IPS-18c (cell line): Measurements from ENCODE around the gene USP17L17.
"Not testable (repeated sequence)": the region's sequence is repeated elsewhere in the genome, so short reads cannot be mapped to it uniquely, and the experiment has no call there.

Experiments used
- H3K4me3 ChIP-seq: 2 replicates; pipeline ENCODE4 v1.7.0; 2013; ENCODE audit warnings: low read depth, mild to moderate bottlenecking, low read length, moderate library complexity; ENCODE audit not compliant: insufficient read depth
- H3K9me3 ChIP-seq: one replicate; pipeline ENCODE4 v1.6.1; 2013; ENCODE audit warnings: mild to moderate bottlenecking, low read length, moderate library complexity; ENCODE audit not compliant: control insufficient read depth, insufficient read depth

The USP17L17 gene

DNA sequence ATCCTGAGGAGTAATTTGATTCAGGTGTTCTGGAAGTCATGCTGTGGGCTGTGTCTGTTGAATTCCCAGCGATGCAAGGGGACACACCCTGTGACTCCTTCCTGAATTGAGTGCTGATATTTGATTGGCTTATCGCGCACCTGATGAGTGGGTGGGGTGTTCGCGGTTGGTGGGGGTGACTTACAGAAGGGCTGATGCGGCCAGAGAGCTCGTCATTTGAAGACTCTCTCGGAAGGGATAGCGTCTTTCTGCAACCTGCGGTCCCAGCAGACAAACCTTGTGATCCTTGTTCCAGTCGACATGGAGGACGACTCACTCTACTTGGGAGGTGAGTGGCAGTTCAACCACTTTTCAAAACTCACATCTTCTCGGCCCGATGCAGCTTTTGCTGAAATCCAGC, at the start of gene USP17L17:
Gene USP17L17 (plus strand): TSS at position 301 of the 400 bp plus-strand sequence. CDS start 0 bp downstream, at position 301.
- not testable (repeated sequence) for H3K4me3 ChIP-seq, H3K9me3 ChIP-seq

DNA sequence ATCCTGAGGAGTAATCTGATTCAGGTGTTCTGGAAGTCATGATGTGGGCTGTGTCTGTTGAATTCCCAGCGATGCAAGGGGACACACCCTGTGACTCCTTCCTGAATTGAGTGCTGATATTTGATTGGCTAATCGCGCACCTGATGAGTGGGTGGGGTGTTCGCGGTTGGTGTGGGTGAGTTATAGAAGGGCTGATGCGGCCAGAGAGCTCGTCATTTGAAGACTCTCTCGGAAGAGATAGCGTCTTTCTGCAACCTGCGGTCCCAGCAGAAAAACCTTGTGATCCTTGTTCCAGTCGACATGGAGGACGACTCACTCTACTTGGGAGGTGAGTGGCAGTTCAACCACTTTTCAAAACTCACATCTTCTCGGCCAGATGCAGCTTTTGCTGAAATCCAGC, 33.3 kb upstream of the USP17L17 start, which contains the start of gene USP17L10:
Gene USP17L10 (plus strand): TSS at position 301 of the 400 bp plus-strand sequence. CDS start 0 bp downstream, at position 301.
- H3K4me3 ChIP-seq, H3K9me3 ChIP-seq: not testable (repeated sequence)

GRCh38 chr4:9214701-9215100, 29.0 kb upstream of the USP17L17 start:
- not testable (repeated sequence) for H3K9me3 ChIP-seq, H3K4me3 ChIP-seq

DNA sequence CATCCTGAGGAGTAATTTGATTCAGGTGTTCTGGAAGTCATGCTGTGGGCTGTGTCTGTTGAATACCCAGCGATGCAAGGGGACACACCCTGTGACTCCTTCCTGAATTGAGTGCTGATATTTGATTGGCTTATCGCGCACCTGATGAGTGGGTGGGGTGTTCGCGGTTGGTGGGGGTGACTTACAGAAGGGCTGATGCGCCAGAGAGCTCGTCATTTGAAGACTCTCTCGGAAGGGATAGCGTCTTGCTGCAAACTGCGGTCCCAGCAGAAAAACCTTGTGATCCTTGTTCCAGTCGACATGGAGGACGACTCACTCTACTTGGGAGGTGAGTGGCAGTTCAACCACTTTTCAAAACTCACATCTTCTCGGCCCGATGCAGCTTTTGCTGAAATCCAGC, 28.6 kb upstream of the USP17L17 start, which contains the start of gene USP17L11:
Gene USP17L11 (plus strand): TSS at position 301 of the 400 bp plus-strand sequence. CDS start 0 bp downstream, at position 301.
- not testable (repeated sequence) for H3K4me3 ChIP-seq, H3K9me3 ChIP-seq

GRCh38 chr4:9219852-9220251, 23.8 kb upstream of the USP17L17 start, which contains the start of gene USP17L12:
USP17L12 (plus strand) TSS chr4:9220152; CDS start chr4:9220152, 0 bp downstream.
- H3K9me3 ChIP-seq, H3K4me3 ChIP-seq: not testable (repeated sequence)

DNA sequence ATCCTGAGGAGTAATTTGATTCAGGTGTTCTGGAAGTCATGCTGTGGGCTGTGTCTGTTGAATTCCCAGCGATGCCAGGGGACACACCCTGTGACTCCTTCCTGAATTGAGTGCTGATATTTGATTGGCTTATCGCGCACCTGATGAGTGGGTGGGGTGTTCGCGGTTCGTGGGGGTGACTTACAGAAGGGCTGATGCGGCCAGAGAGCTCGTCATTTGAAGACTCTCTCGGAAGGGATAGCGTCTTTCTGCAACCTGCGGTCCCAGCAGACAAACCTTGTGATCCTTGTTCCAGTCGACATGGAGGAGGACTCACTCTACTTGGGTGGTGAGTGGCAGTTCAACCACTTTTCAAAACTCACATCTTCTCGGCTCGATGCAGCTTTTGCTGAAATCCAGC, 19.1 kb upstream of the USP17L17 start, which contains the start of gene USP17L13:
Gene USP17L13 (plus strand): TSS at position 301 of the 400 bp plus-strand sequence. CDS start 0 bp downstream, at position 301.
- H3K4me3 ChIP-seq, H3K9me3 ChIP-seq: not testable (repeated sequence)

DNA sequence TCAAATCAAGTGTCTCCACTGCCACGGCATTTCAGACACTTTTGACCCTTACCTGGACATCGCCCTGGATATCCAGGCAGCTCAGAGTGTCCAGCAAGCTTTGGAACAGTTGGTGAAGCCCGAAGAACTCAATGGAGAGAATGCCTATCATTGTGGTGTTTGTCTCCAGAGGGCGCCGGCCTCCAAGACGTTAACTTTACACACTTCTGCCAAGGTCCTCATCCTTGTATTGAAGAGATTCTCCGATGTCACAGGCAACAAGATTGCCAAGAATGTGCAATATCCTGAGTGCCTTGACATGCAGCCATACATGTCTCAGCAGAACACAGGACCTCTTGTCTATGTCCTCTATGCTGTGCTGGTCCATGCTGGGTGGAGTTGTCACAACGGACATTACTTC, 13.4 kb upstream of the USP17L17 start:
- H3K4me3 ChIP-seq, H3K9me3 ChIP-seq: not testable (repeated sequence)

- H3K9me3 ChIP-seq, H3K4me3 ChIP-seq: not testable (repeated sequence)
Measured at GRCh38 chr4:9234085-9234484, 9.6 kb upstream of the USP17L17 start, which contains the start of gene USP17L15. USP17L15 (plus strand) TSS chr4:9234385; CDS start chr4:9234385, 0 bp downstream.

- not testable (repeated sequence) for H3K4me3 ChIP-seq, H3K9me3 ChIP-seq
Measured at GRCh38 chr4:9238461-9238860, 5.2 kb upstream of the USP17L17 start.

DNA sequence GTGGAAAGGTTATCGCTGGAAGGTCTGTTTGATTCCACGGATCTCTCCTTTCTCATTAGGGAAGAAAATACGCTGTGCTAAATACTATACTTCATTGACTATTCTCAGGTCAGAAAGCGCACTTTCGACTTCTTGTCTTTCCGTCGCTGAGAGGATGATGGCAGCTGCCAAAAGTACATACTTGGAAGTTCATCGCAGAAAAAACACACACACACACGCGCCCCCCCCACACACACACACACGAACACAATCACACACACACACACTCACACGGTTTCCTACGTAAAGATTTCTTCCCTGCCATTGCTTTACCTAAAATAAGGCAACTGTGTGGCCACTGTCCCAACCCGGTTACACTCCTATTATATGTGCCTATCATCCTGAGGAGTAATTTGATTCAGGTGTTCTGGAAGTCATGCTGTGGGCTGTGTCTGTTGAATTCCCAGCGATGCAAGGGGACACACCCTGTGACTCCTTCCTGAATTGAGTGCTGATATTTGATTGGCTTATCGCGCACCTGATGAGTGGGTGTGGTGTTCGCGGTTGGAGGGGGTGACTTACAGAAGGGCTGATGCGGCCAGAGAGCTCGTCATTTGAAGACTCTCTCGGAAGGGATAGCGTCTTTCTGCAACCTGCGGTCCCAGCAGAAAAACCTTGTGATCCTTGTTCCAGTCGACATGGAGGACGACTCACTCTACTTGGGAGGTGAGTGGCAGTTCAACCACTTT, 4.4 kb downstream of the USP17L17 start, which contains the start of gene USP17L18:
Gene USP17L18 (plus strand): TSS at position 678 of the 728 bp plus-strand sequence. CDS start 0 bp downstream, at position 678.
- not testable (repeated sequence) for H3K4me3 ChIP-seq, H3K9me3 ChIP-seq

DNA sequence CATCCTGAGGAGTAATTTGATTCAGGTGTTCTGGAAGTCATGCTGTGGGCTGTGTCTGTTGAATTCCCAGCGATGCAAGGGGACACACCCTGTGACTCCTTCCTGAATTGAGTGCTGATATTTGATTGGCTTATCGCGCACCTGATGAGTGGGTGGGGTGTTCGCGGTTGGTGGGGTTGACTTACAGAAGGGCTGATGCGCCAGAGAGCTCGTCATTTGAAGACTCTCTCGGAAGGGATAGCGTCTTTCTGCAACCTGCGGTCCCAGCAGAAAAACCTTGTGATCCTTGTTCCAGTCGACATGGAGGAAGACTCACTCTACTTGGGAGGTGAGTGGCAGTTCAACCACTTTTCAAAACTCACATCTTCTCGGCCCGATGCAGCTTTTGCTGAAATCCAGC, 9.4 kb downstream of the USP17L17 start, which contains the start of gene USP17L19:
Gene USP17L19 (plus strand): TSS at position 301 of the 400 bp plus-strand sequence. CDS start 0 bp downstream, at position 301.
- not testable (repeated sequence) for H3K4me3 ChIP-seq, H3K9me3 ChIP-seq

DNA sequence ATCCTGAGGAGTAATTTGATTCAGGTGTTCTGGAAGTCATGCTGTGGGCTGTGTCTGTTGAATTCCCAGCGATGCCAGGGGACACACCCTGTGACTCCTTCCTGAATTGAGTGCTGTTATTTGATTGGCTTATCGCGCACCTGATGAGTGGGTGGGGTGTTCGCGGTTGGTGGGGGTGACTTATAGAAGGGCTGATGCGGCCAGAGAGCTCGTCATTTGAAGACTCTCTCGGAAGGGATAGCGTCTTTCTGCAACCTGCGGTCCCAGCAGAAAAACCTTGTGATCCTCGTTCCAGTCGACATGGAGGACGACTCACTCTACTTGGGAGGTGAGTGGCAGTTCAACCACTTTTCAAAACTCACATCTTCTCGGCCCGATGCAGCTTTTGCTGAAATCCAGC, 14.1 kb downstream of the USP17L17 start, which contains the start of gene USP17L20:
Gene USP17L20 (plus strand): TSS at position 301 of the 400 bp plus-strand sequence. CDS start 0 bp downstream, at position 301.
- not testable (repeated sequence) for H3K4me3 ChIP-seq, H3K9me3 ChIP-seq

- H3K9me3 ChIP-seq, H3K4me3 ChIP-seq: not testable (repeated sequence)
Measured at GRCh38 chr4:9262572-9262971, 18.9 kb downstream of the USP17L17 start, which contains the start of gene USP17L21. USP17L21 (plus strand) TSS chr4:9262872; CDS start chr4:9262872, 0 bp downstream.

DNA sequence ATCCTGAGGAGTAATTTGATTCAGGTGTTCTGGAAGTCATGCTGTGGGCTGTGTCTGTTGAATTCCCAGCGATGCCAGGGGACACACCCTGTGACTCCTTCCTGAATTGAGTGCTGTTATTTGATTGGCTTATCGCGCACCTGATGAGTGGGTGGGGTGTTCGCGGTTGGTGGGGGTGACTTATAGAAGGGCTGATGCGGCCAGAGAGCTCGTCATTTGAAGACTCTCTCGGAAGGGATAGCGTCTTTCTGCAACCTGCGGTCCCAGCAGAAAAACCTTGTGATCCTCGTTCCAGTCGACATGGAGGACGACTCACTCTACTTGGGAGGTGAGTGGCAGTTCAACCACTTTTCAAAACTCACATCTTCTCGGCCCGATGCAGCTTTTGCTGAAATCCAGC, 23.6 kb downstream of the USP17L17 start, which contains the start of gene USP17L22:
Gene USP17L22 (plus strand): TSS at position 301 of the 400 bp plus-strand sequence. CDS start 0 bp downstream, at position 301.
- H3K9me3 ChIP-seq, H3K4me3 ChIP-seq: not testable (repeated sequence)

GRCh38 chr4:9271719-9272118, 28.0 kb downstream of the USP17L17 start:
- not testable (repeated sequence) for H3K9me3 ChIP-seq, H3K4me3 ChIP-seq
